ENCODE data around the gene RBBP8.
"Not testable (repeated sequence)": the region's sequence is repeated elsewhere in the genome, so short reads cannot be mapped to it uniquely, and the experiment has no call there.

Gene RBBP8

DNA sequence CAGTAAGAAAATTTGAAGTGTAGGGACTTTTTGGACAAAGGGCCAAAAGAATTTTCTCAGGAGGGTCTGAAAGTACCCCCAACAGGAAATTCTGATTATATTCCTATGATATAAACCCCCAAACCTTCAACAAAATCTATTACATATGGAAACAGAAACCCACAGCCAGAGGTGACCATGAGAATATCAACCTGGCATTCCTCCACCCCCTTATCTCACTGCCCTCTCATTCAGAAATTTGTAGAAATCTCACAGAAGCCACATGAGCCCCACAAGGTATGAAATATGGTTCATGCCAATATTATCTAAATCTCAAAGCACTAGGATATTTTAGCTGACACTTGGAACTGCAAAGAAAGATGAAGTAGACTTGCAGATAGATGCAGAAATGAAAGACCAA is 31.0 kb upstream of the RBBP8 start:
- no peak overlapping the region for H2AFZ ChIP-seq (ENCODE audit: low read depth)
- H3K79me2 ChIP-seq (ENCODE audit: insufficient read depth, low read depth), result no peaks in the 10 kb centered on the region
- TF ChIP-seq, protein P1, sequence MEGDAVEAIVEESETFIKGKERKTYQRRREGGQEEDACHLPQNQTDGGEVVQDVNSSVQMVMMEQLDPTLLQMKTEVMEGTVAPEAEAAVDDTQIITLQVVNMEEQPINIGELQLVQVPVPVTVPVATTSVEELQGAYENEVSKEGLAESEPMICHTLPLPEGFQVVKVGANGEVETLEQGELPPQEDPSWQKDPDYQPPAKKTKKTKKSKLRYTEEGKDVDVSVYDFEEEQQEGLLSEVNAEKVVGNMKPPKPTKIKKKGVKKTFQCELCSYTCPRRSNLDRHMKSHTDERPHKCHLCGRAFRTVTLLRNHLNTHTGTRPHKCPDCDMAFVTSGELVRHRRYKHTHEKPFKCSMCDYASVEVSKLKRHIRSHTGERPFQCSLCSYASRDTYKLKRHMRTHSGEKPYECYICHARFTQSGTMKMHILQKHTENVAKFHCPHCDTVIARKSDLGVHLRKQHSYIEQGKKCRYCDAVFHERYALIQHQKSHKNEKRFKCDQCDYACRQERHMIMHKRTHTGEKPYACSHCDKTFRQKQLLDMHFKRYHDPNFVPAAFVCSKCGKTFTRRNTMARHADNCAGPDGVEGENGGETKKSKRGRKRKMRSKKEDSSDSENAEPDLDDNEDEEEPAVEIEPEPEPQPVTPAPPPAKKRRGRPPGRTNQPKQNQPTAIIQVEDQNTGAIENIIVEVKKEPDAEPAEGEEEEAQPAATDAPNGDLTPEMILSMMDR (conservative IDR thresholded peaks at IDR 0.05; ENCODE audit: low read depth, low read length), result no peak
- no peak overlapping the region for H3K4me2 ChIP-seq
- no peak overlapping the region for H3K27ac ChIP-seq
- H3K27me3 ChIP-seq (ENCODE audit: insufficient read depth, low read depth), result no peaks in the 10 kb centered on the region
- H3K4me3 ChIP-seq (IDR thresholded peaks at IDR 0.05; ENCODE audit: insufficient read depth, low read depth, low read length), result no peak overlapping the region
- no peak overlapping the region for H3K9ac ChIP-seq
- H3K4me1 ChIP-seq (ENCODE audit: low read depth, poor library complexity, severe bottlenecking), result no peaks in the 10 kb centered on the region
- H3K36me3 ChIP-seq (ENCODE audit: insufficient read depth), result no peaks in the 10 kb centered on the region
- no peaks in the 10 kb centered on the region for H4K20me1 ChIP-seq (ENCODE audit: insufficient read depth)

DNA sequence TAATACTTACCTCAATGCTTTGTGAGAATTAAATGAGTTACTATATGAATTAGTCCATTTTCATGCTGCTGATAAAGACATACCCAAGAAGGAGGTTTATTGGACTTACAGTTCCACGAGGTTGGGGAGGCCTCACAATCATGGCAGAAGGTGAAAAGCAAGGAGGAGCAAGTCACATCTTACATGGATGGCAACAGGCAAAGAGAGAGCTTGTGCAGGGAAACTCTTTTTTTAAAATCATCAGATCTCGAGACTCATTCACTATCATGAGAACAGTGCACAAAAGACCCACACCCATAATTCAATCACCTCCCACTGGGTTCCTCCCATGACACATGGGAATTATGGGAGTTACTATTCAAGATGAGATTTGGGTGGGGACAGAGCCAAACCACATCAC is 29.9 kb upstream of the RBBP8 start:
- not testable (repeated sequence) for H3K79me2 ChIP-seq (ENCODE audit: insufficient read depth, low read depth); H3K27me3 ChIP-seq (ENCODE audit: insufficient read depth, low read depth); H3K4me3 ChIP-seq (IDR thresholded peaks at IDR 0.05; ENCODE audit: insufficient read depth, low read depth, low read length); H3K4me1 ChIP-seq (ENCODE audit: low read depth, poor library complexity, severe bottlenecking); H2AFZ ChIP-seq (ENCODE audit: low read depth); H4K20me1 ChIP-seq (ENCODE audit: insufficient read depth); H3K4me2 ChIP-seq; H3K36me3 ChIP-seq (ENCODE audit: insufficient read depth); H3K9ac ChIP-seq; H3K27ac ChIP-seq

DNA sequence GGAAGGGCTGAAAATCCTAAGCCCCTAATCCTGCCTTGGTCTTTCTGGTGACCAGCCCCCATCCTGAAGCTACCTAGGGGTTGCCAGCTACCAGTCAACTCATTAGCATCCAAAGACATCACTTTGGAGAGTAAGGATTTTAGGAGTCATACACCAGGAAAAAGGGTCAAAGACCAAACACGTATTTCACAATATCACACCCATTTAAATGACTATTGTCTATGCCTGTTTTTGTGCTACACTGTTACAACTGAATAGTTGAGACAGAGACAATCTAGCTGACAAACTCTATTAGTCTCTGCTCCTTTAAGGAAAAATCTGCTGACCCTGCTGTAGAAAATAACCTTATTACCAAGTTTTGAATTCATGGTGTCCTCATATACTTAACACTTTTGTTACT is 21.0 kb upstream of the RBBP8 start:
- H3K4me3 ChIP-seq (IDR thresholded peaks at IDR 0.05; ENCODE audit: insufficient read depth, low read depth, low read length), result no peak overlapping the region
- no peaks in the 10 kb centered on the region for H3K4me1 ChIP-seq (ENCODE audit: low read depth, poor library complexity, severe bottlenecking)
- no peak overlapping the region for H3K27ac ChIP-seq
- H3K79me2 ChIP-seq (ENCODE audit: insufficient read depth, low read depth), result no peaks in the 10 kb centered on the region
- no peaks in the 10 kb centered on the region for H4K20me1 ChIP-seq (ENCODE audit: insufficient read depth)
- no peaks in the 10 kb centered on the region for H3K36me3 ChIP-seq (ENCODE audit: insufficient read depth)
- no peaks in the 10 kb centered on the region for H3K27me3 ChIP-seq (ENCODE audit: insufficient read depth, low read depth)
- H3K4me2 ChIP-seq, result no peak overlapping the region
- no peak overlapping the region for H3K9ac ChIP-seq
- TF ChIP-seq, protein P1 (conservative IDR thresholded peaks at IDR 0.05; ENCODE audit: low read depth, low read length), result no peak
- H2AFZ ChIP-seq (ENCODE audit: low read depth), result no peak overlapping the region

DNA sequence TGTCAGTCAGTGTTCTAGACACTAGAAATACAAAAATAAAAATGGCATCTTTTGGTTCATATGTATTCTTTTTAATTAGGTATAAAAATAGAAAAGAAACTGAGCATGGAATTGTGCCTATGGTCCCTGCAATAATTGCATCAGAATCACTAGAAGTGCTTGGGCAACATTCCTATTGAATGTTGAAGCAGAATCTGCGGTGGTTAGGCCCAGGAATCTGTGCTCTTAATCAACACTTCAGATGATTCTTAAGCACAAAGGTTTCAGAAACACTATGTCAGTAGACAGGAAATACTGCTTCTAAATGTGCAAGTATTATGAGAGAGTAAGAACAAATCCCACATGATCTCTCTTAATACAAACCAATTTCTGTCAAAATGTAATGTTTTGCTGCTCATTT is 20.3 kb upstream of the RBBP8 start:
- H3K27me3 ChIP-seq (ENCODE audit: insufficient read depth, low read depth), result no peaks in the 10 kb centered on the region
- H3K4me1 ChIP-seq (ENCODE audit: low read depth, poor library complexity, severe bottlenecking), result no peaks in the 10 kb centered on the region
- TF ChIP-seq, protein P1 (conservative IDR thresholded peaks at IDR 0.05; ENCODE audit: low read depth, low read length), result no peak
- no peak overlapping the region for H3K4me3 ChIP-seq (IDR thresholded peaks at IDR 0.05; ENCODE audit: insufficient read depth, low read depth, low read length)
- no peaks in the 10 kb centered on the region for H3K79me2 ChIP-seq (ENCODE audit: insufficient read depth, low read depth)
- H3K36me3 ChIP-seq (ENCODE audit: insufficient read depth), result no peaks in the 10 kb centered on the region
- H2AFZ ChIP-seq (ENCODE audit: low read depth), result no peak overlapping the region
- H3K9ac ChIP-seq, result no peak overlapping the region
- no peaks in the 10 kb centered on the region for H4K20me1 ChIP-seq (ENCODE audit: insufficient read depth)
- H3K4me2 ChIP-seq, result no peak overlapping the region
- H3K27ac ChIP-seq, result no peak overlapping the region

GRCh38 chr18:22913861-22914260 is 19.3 kb upstream of the RBBP8 start:
- Histone ChIP-seq H3K27me3 (ENCODE audit: insufficient read depth, low read depth) (no peaks in the 10 kb centered on the region), H3K4me2 (no peak overlapping the region), H3K27ac (no peak overlapping the region), H4K20me1 (ENCODE audit: insufficient read depth) (no peaks in the 10 kb centered on the region), H3K79me2 (ENCODE audit: insufficient read depth, low read depth) (no peaks in the 10 kb centered on the region), H3K4me1 (ENCODE audit: low read depth, poor library complexity, severe bottlenecking) (no peaks in the 10 kb centered on the region), H3K36me3 (ENCODE audit: insufficient read depth) (no peaks in the 10 kb centered on the region), H3K4me3 (IDR thresholded peaks at IDR 0.05; ENCODE audit: insufficient read depth, low read depth, low read length) (no peak overlapping the region), H3K9ac (no peak overlapping the region), H2AFZ (ENCODE audit: low read depth) (no peak overlapping the region)
- TF ChIP-seq, protein P1 (conservative IDR thresholded peaks at IDR 0.05; ENCODE audit: low read depth, low read length), result no peak

Measured in KMS-11 (cell line).